AG04450 (cell line): ENCODE results near the gene HIBCH. TPM values are rescaled to one million over a fixed set of nuclear protein-coding genes. Genes with fewer than 3 reads are reported as not detected.
"Not testable (repeated sequence)": the region's sequence is repeated elsewhere in the genome, so short reads cannot be mapped to it uniquely, and the experiment has no call there.

Experiments
- CTCF ChIA-PET: fragments of 300-600, 350-600 bp; formaldehyde crosslinking; extraction: SDS; loops from one replicate; lab custom pipeline; 2022; ENCODE audit warnings: antibody characterized with exemption, inconsistent platforms; lab: Charles Lee
- POLR2A ChIA-PET: fragments of 350-600 bp; formaldehyde crosslinking; extraction: SDS; loops from one replicate; lab custom pipeline; 2021; ENCODE audit warnings: antibody characterized with exemption, inconsistent platforms; lab: Yijun Ruan, JAX
- DNase-seq: peaks from one replicate; pipeline ENCODE4 v3.0.0-alpha.2; 2011; ENCODE audit warnings: low read depth, low spot score
- H3K27ac ChIP-seq: one replicate; pipeline ENCODE4 v1.5.1; 2012; ENCODE audit warnings: low read depth, low read length, control low read depth
- H3K27me3 ChIP-seq: one replicate; pipeline ENCODE4 v1.6.0; 2012; ENCODE audit warnings: low read length; ENCODE audit not compliant: control insufficient read depth, insufficient read depth
- H3K4me3 ChIP-seq: 2 replicates; pipeline ENCODE4 v1.5.1; 2011; ENCODE audit warnings: mild to moderate bottlenecking, low read depth, low read length, control low read depth
- H3K9me3 ChIP-seq: 2 replicates; pipeline ENCODE4 v1.5.1; 2012; ENCODE audit warnings: low read length; ENCODE audit not compliant: control insufficient read depth, insufficient read depth
- CTCF ChIP-seq: IDR thresholded peaks from 2 replicates; pipeline ENCODE4 v1.5.1; 2011; ENCODE audit warnings: low read depth, low read length, control low read depth, inconsistent platforms
- polyA plus RNA-seq: library from polyadenylated mRNA; depleted of rRNA; stranded (reverse); fragments of >200 nt; gene quantifications from 2 replicates; pipeline ENCODE4 v1.2.3, GENCODE V29; 2011

HIBCH gene
- polyA plus RNA-seq, 1 experiment, result 23.8 TPM

- CTCF ChIA-PET, result interaction anchor here (0.9 kb wide), 1 partner anchor 172 kb away, joined by 3 read pairs; no protein-coding TSS in a partner anchor
- no peak for DNase-seq
- H3K27ac ChIP-seq, result no peak overlapping the region
- no peaks in the 10 kb centered on the region for H3K27me3 ChIP-seq
- no peak overlapping the region for H3K4me3 ChIP-seq
- H3K9me3 ChIP-seq, result no peaks in the 10 kb centered on the region
- POLR2A ChIA-PET, result no interaction called here
- TF ChIP-seq CTCF, result no peak
Measured at GRCh38 chr2:190338453-190338852, 18.8 kb upstream of the HIBCH start.

- H3K27me3 ChIP-seq, result no peaks in the 10 kb centered on the region
- POLR2A ChIA-PET, result no interaction called here
- no peak overlapping the region for H3K27ac ChIP-seq
- no peaks in the 10 kb centered on the region for H3K9me3 ChIP-seq
- CTCF ChIA-PET, result no interaction called here
- H3K4me3 ChIP-seq, result no peak overlapping the region
- DNase-seq, result no peak
- no peak for TF ChIP-seq CTCF
Measured at GRCh38 chr2:190336420-190336819, 16.8 kb upstream of the HIBCH start.

GRCh38 chr2:190335584-190335983, 16.0 kb upstream of the HIBCH start:
- CTCF ChIA-PET, H3K27ac ChIP-seq, DNase-seq, POLR2A ChIA-PET, H3K4me3 ChIP-seq, H3K9me3 ChIP-seq, H3K27me3 ChIP-seq: not testable (repeated sequence)

- no peak for TF ChIP-seq CTCF
- ChIA-PET CTCF (no interaction called here), POLR2A (no interaction called here)
- Histone ChIP-seq H3K27ac (no peak overlapping the region), H3K27me3 (no peaks in the 10 kb centered on the region), H3K9me3 (no peaks in the 10 kb centered on the region), H3K4me3 (no peak overlapping the region)
- DNase-seq, result no peak
Measured at GRCh38 chr2:190335225-190335559, 15.6 kb upstream of the HIBCH start.

- no peaks in the 10 kb centered on the region for H3K9me3 ChIP-seq
- H3K27ac ChIP-seq, result no peak overlapping the region
- ChIA-PET CTCF (no interaction called here), POLR2A (no interaction called here)
- no peak overlapping the region for H3K4me3 ChIP-seq
- no peak for TF ChIP-seq CTCF
- no peaks in the 10 kb centered on the region for H3K27me3 ChIP-seq
- no peak for DNase-seq
Measured at GRCh38 chr2:190334479-190335224, 15.0 kb upstream of the HIBCH start.

- H3K27me3 ChIP-seq, result no peaks in the 10 kb centered on the region
- ChIA-PET POLR2A (no interaction called here), CTCF (no interaction called here)
- H3K4me3 ChIP-seq, result no peak overlapping the region
- DNase-seq, result no peak
- TF ChIP-seq CTCF, result no peak
- H3K27ac ChIP-seq, result no peak overlapping the region
- H3K9me3 ChIP-seq, result no peaks in the 10 kb centered on the region
Measured at GRCh38 chr2:190333928-190334327, 14.3 kb upstream of the HIBCH start.
